Measurements from ENCODE around the gene HOXD12.

HOXD12 gene

GRCh38 chr2:176122683-176123410 lies 23.3 kb downstream of the HOXD12 start, which contains the start of gene HOXD9:
HOXD9 (plus strand) TSS chr2:176122719; CDS start chr2:176122769, 50 bp downstream.
- Histone ChIP-seq H4K20me1 (ENCODE audit: insufficient read depth, low read length) (no peaks in the 10 kb centered on the region), H3K9ac (ENCODE audit: low read length) (no peak within 1 kb of the TSS)
- no peak for DNase-seq

GRCh38 chr2:176123411-176124109 lies 24.0 kb downstream of the HOXD12 start:
- Histone ChIP-seq H3K36me3 (replicated peaks; ENCODE audit: insufficient read depth, low read length) (no peaks in the 10 kb centered on the region), H3K4me3 (ENCODE audit: low read length) (no peak overlapping the region)

More at GRCh38 chr2:176122683-176123410, 23.3 kb downstream of the HOXD12 start, which contains the start of gene HOXD9:
- H3K27ac ChIP-seq (ENCODE audit: low read length): no peak within 1 kb of the TSS
- H3K36me3 ChIP-seq (replicated peaks; ENCODE audit: insufficient read depth, low read length): no peaks in the 10 kb centered on the region
- peaks cover 29% of the 10 kb centered on the region for H3K27me3 ChIP-seq (replicated peaks; ENCODE audit: insufficient read depth, low read length)
- no peak within 1 kb of the TSS for H3K4me2 ChIP-seq (ENCODE audit: low read depth, low read length)
- H3K9me3 ChIP-seq (replicated peaks; ENCODE audit: insufficient read depth, low read length): no peaks in the 10 kb centered on the region
- no peak within 1 kb of the TSS for H2AFZ ChIP-seq (ENCODE audit: low read length)
- no peaks in the 10 kb centered on the region for H3F3A ChIP-seq (ENCODE audit: insufficient read depth, low read length)
- H3K4me1 ChIP-seq (ENCODE audit: low read length): no peaks in the 10 kb centered on the region
- no peaks in the 10 kb centered on the region for H3K79me2 ChIP-seq (ENCODE audit: low read length)
- no peaks in the 10 kb centered on the region for H3K9me2 ChIP-seq (replicated peaks; ENCODE audit: insufficient read depth, low read length)
- H3K4me3 ChIP-seq (ENCODE audit: low read length): no peak within 1 kb of the TSS
- TF ChIP-seq EZH2phosphoT487 (IDR thresholded peaks at IDR 0.05; ENCODE audit: low read length) (no peak), CTCF (IDR thresholded peaks at IDR 0.05; ENCODE audit: low read length) (no peak), EZH2 (optimal IDR thresholded peaks at IDR 0.05; ENCODE audit: low read depth, low read length) (no peak)

More at GRCh38 chr2:176123411-176124109, 24.0 kb downstream of the HOXD12 start:
- no peak overlapping the region for H2AFZ ChIP-seq (ENCODE audit: low read length)
- H3K4me1 ChIP-seq (ENCODE audit: low read length): no peaks in the 10 kb centered on the region
- no peak overlapping the region for H3K27ac ChIP-seq (ENCODE audit: low read length)
- DNase-seq: no peak
- no peaks in the 10 kb centered on the region for H4K20me1 ChIP-seq (ENCODE audit: insufficient read depth, low read length)
- H3K9ac ChIP-seq (ENCODE audit: low read length): no peak overlapping the region
- H3K27me3 ChIP-seq (replicated peaks; ENCODE audit: insufficient read depth, low read length): peaks cover 34% of the 10 kb centered on the region
- H3K79me2 ChIP-seq (ENCODE audit: low read length): no peaks in the 10 kb centered on the region
- H3K9me3 ChIP-seq (replicated peaks; ENCODE audit: insufficient read depth, low read length): no peaks in the 10 kb centered on the region
- no peaks in the 10 kb centered on the region for H3K9me2 ChIP-seq (replicated peaks; ENCODE audit: insufficient read depth, low read length)
- no peak overlapping the region for H3K4me2 ChIP-seq (ENCODE audit: low read depth, low read length)
- TF ChIP-seq EZH2phosphoT487 (IDR thresholded peaks at IDR 0.05; ENCODE audit: low read length): no peak
- TF ChIP-seq CTCF (IDR thresholded peaks at IDR 0.05; ENCODE audit: low read length): no peak
- no peak for TF ChIP-seq EZH2 (optimal IDR thresholded peaks at IDR 0.05; ENCODE audit: low read depth, low read length)
- H3F3A ChIP-seq (ENCODE audit: insufficient read depth, low read length): no peaks in the 10 kb centered on the region

Data from MM.1S (cell line).